Measurements from ENCODE around the gene NASP.

GRCh38 chr1:45545553-45546310, 38.1 kb upstream of the NASP start:
- no peak for TF ChIP-seq CTCF (IDR thresholded peaks at IDR 0.05; ENCODE audit: low read depth, low read length)
- no peak for TF ChIP-seq MAX (IDR thresholded peaks at IDR 0.05; ENCODE audit: low read depth, low read length)
